Left ventricle myocardium inferior (tissue), 1 donor: ENCODE data around the gene FHDC1. TPM values are rescaled to one million over a fixed set of nuclear protein-coding genes. Genes with fewer than 3 reads are reported as not detected.

Experiments used
- DNase-seq: peaks from one replicate; pipeline ENCODE4 v3.0.0-alpha.2; 2020
- H3K27ac ChIP-seq: fragments of 200-600 bp; replicated peaks from 2 replicates; pipeline ENCODE4 v1.8.0; 2021
- H3K27me3 ChIP-seq: fragments of 200-600 bp; 2 replicates; pipeline ENCODE4 v1.8.0; 2021; ENCODE audit warnings: low read depth
- H3K36me3 ChIP-seq: fragments of 200-600 bp; 2 replicates; pipeline ENCODE4 v1.8.0; 2021
- H3K4me1 ChIP-seq: fragments of 200-600 bp; 2 replicates; pipeline ENCODE4 v1.8.0; 2021
- H3K4me3 ChIP-seq: fragments of 200-600 bp; 2 replicates; pipeline ENCODE4 v1.8.0; 2021; ENCODE audit warnings: mild to moderate bottlenecking, moderate library complexity
- H3K9me3 ChIP-seq: fragments of 200-600 bp; replicated peaks from 2 replicates; pipeline ENCODE4 v1.8.0; 2021
- CTCF ChIP-seq: fragments of 200-600 bp; IDR thresholded peaks from 2 replicates; pipeline ENCODE4 v1.8.0; 2021; ENCODE audit warnings: antibody characterized with exemption, mild to moderate bottlenecking, borderline replicate concordance
- intact Hi-C: fragments of 100-400 bp; cut with micrococcal nuclease; formaldehyde crosslinking; loops from one replicate; pipeline ENCODE4 v1.11.0; 2022
- total RNA-seq: library from RNA; stranded (reverse); fragmentation: NEBNext Ultra II Directional; extraction: Animal tissue kit (Norgen Biotek cat#: 25700); gene quantifications from one replicate; pipeline ENCODE4 v1.2.1, GENCODE V29; 2021
- donor health status: DM: no; HTN: yes; CAD: no; lungs with severe emphysema.

The FHDC1 gene
- total RNA-seq, 1 donor from 2014 or later = 0.38 TPM

GRCh38 chr4:152983221-152983620 lies 47.1 kb downstream of the FHDC1 start:
- DNase-seq = no peak
- Histone ChIP-seq H3K27me3 (peaks cover 48% of the 10 kb centered on the region), H3K4me1 (no peaks in the 10 kb centered on the region), H3K4me3 (no peak overlapping the region), H3K36me3 (no peaks in the 10 kb centered on the region), H3K27ac (no peak overlapping the region), H3K9me3 (no peaks in the 10 kb centered on the region)
- no peak for TF ChIP-seq CTCF
- intact Hi-C loops = no loop called here

- intact Hi-C loops = no loop called here
- Histone ChIP-seq H3K4me1 (no peaks in the 10 kb centered on the region), H3K27ac (no peak overlapping the region)
Measured at GRCh38 chr4:152983774-152984411, 47.8 kb downstream of the FHDC1 start.

GRCh38 chr4:152988721-152989553 lies 52.8 kb downstream of the FHDC1 start:
- no peak for TF ChIP-seq CTCF
- no peaks in the 10 kb centered on the region for H3K4me1 ChIP-seq
- intact Hi-C loops = no loop called here
- no peaks in the 10 kb centered on the region for H3K9me3 ChIP-seq
- no peak overlapping the region for H3K27ac ChIP-seq
- no peaks in the 10 kb centered on the region for H3K36me3 ChIP-seq
- DNase-seq = no peak
- H3K4me3 ChIP-seq = no peak overlapping the region
- H3K27me3 ChIP-seq = peaks cover 36% of the 10 kb centered on the region

More at GRCh38 chr4:152983774-152984411, 47.8 kb downstream of the FHDC1 start:
- no peak for TF ChIP-seq CTCF
- Histone ChIP-seq H3K4me3 (no peak overlapping the region), H3K9me3 (no peaks in the 10 kb centered on the region), H3K27me3 (peaks cover 55% of the 10 kb centered on the region), H3K36me3 (no peaks in the 10 kb centered on the region)
- no peak for DNase-seq

- Histone ChIP-seq H3K27ac (no peak overlapping the region), H3K9me3 (no peaks in the 10 kb centered on the region)
- intact Hi-C loops = no loop called here
Measured at GRCh38 chr4:152989554-152989970, 53.4 kb downstream of the FHDC1 start.

More at GRCh38 chr4:152989554-152989970, 53.4 kb downstream of the FHDC1 start:
- Histone ChIP-seq H3K27me3 (peaks cover 30% of the 10 kb centered on the region), H3K4me3 (no peak overlapping the region), H3K4me1 (no peaks in the 10 kb centered on the region), H3K36me3 (no peaks in the 10 kb centered on the region)
- TF ChIP-seq CTCF = no peak
- DNase-seq = no peak
